ES-I3 (cell line): ENCODE data around the gene KIAA0513.

Experiments used
- H3K36me3 ChIP-seq: 2 replicates; pipeline ENCODE4 v1.6.1; 2013; ENCODE audit warnings: mild to moderate bottlenecking, low read length, control low read depth, moderate library complexity; ENCODE audit not compliant: insufficient read depth
- H3K4me1 ChIP-seq: 2 replicates; pipeline ENCODE4 v1.6.1; 2013; ENCODE audit warnings: mild to moderate bottlenecking, control low read depth, low read length; ENCODE audit not compliant: insufficient read depth
- H3K9ac ChIP-seq: 2 replicates; pipeline ENCODE4 v1.6.1; 2013; ENCODE audit warnings: low read depth, mild to moderate bottlenecking, low read length, moderate library complexity
- H3K9me3 ChIP-seq: 2 replicates; pipeline ENCODE4 v1.6.1; 2013; ENCODE audit warnings: mild to moderate bottlenecking, low read length, moderate library complexity; ENCODE audit not compliant: control insufficient read depth, insufficient read depth

The KIAA0513 gene

GRCh38 chr16:85027349-85027957 is at the start of gene KIAA0513:
Gene KIAA0513, plus strand, starts transcription at chr16:85027795. Its CDS starts 39,277 bp downstream, at chr16:85067072.
- H3K9ac ChIP-seq: peak within 1 kb of the TSS; percentile 80
- no peaks in the 10 kb centered on the region for H3K9me3 ChIP-seq
- H3K36me3 ChIP-seq: no peaks in the 10 kb centered on the region
- peaks cover 17% of the 10 kb centered on the region for H3K4me1 ChIP-seq

- Histone ChIP-seq H3K4me1 (no peaks in the 10 kb centered on the region), H3K9ac (no peak overlapping the region), H3K36me3 (peaks cover 17% of the 10 kb centered on the region), H3K9me3 (no peaks in the 10 kb centered on the region)
These were observed 48.1 kb upstream of the KIAA0513 start for GRCh38 chr16:84979516-84979915.

- Histone ChIP-seq H3K9ac (no peak overlapping the region), H3K36me3 (peaks cover 6% of the 10 kb centered on the region), H3K4me1 (no peaks in the 10 kb centered on the region), H3K9me3 (no peaks in the 10 kb centered on the region)
These were observed 45.2 kb upstream of the KIAA0513 start for GRCh38 chr16:84982434-84982833.

- no peaks in the 10 kb centered on the region for H3K4me1 ChIP-seq
- H3K9me3 ChIP-seq: no peaks in the 10 kb centered on the region
- peaks cover 15% of the 10 kb centered on the region for H3K36me3 ChIP-seq
- H3K9ac ChIP-seq: no peak overlapping the region
These were observed 42.2 kb upstream of the KIAA0513 start for GRCh38 chr16:84985079-84986065.

GRCh38 chr16:84986102-84986501 is 41.5 kb upstream of the KIAA0513 start:
- Histone ChIP-seq H3K4me1 (no peaks in the 10 kb centered on the region), H3K9ac (no peak overlapping the region), H3K36me3 (peaks cover 15% of the 10 kb centered on the region), H3K9me3 (no peaks in the 10 kb centered on the region)

GRCh38 chr16:84986879-84987278 is 40.7 kb upstream of the KIAA0513 start:
- Histone ChIP-seq H3K4me1 (no peaks in the 10 kb centered on the region), H3K36me3 (peaks cover 15% of the 10 kb centered on the region), H3K9ac (no peak overlapping the region), H3K9me3 (no peaks in the 10 kb centered on the region)

GRCh38 chr16:84988328-84989080 is 39.1 kb upstream of the KIAA0513 start:
- Histone ChIP-seq H3K9ac (no peak overlapping the region), H3K36me3 (peaks cover 15% of the 10 kb centered on the region; the same call in 1 of the 2 replicates), H3K4me1 (no peaks in the 10 kb centered on the region), H3K9me3 (no peaks in the 10 kb centered on the region)

GRCh38 chr16:84989749-84990620 is 37.6 kb upstream of the KIAA0513 start:
- Histone ChIP-seq H3K36me3 (peaks cover 16% of the 10 kb centered on the region), H3K9ac (no peak overlapping the region), H3K9me3 (no peaks in the 10 kb centered on the region), H3K4me1 (peaks cover 5% of the 10 kb centered on the region)

- Histone ChIP-seq H3K36me3 (peaks cover 18% of the 10 kb centered on the region), H3K4me1 (peaks cover 8% of the 10 kb centered on the region), H3K9me3 (no peaks in the 10 kb centered on the region), H3K9ac (no peak overlapping the region)
These were observed 36.8 kb upstream of the KIAA0513 start for GRCh38 chr16:84990782-84991181.

- Histone ChIP-seq H3K36me3 (peaks cover 16% of the 10 kb centered on the region), H3K9me3 (no peaks in the 10 kb centered on the region), H3K9ac (no peak overlapping the region), H3K4me1 (peaks cover 8% of the 10 kb centered on the region)
These were observed 34.9 kb upstream of the KIAA0513 start for GRCh38 chr16:84992717-84993075.

- Histone ChIP-seq H3K9ac (no peak overlapping the region), H3K36me3 (peaks cover 13% of the 10 kb centered on the region), H3K4me1 (peaks cover 8% of the 10 kb centered on the region), H3K9me3 (no peaks in the 10 kb centered on the region)
These were observed 33.7 kb upstream of the KIAA0513 start for GRCh38 chr16:84993926-84994325.

GRCh38 chr16:84995663-84996062 is 31.9 kb upstream of the KIAA0513 start:
- H3K4me1 ChIP-seq: peaks cover 8% of the 10 kb centered on the region
- H3K9me3 ChIP-seq: no peaks in the 10 kb centered on the region
- no peak overlapping the region for H3K9ac ChIP-seq
- peaks cover 3% of the 10 kb centered on the region for H3K36me3 ChIP-seq

- Histone ChIP-seq H3K4me1 (peaks cover 8% of the 10 kb centered on the region), H3K9ac (no peak overlapping the region), H3K9me3 (no peaks in the 10 kb centered on the region), H3K36me3 (peaks cover 3% of the 10 kb centered on the region)
These were observed 31.2 kb upstream of the KIAA0513 start for GRCh38 chr16:84996365-84996764.
